NK-92 (cell line): ENCODE data around the gene DHX35.
"Not testable (repeated sequence)": the region's sequence is repeated elsewhere in the genome, so short reads cannot be mapped to it uniquely, and the experiment has no call there.

Source experiments
- DNase-seq: peaks from one replicate; lab custom pipeline; 2025; ENCODE audit not compliant: unreplicated experiment; lab: John Stamatoyannopoulos, UW

Gene DHX35

GRCh38 chr20:38940644-38941043 lies 21.5 kb upstream of the DHX35 start:
- no peak for DNase-seq

DNA sequence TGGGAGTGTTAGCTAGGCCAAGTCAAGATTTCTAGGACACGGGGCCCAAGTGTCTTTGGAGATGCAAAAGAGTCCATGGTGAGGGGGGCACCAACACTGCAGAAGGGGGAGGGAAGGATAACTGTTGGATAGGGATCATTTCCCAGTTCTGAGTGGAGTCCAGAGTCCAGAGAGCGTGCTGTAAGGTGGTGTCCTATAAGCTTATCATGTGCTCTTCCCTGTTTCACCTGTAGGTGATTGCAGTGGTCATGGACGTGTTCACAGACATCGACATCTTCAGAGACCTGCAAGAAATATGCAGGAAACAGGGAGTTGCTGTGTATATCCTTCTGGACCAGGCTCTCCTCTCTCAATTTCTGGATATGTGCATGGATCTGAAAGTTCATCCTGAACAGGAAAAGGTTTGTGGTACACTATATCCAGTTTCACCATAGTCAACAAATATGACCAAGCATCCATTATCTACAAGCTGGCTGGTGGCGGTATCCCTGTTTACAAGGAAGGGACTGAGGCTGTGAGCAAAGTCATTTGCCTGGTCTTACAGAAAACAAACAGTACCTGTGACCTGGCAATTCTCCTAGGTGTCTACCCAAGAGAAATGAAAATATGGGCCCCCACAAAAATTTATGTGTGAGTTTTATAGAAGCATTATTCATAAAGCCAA lies 20.3 kb upstream of the DHX35 start:
- no peak for DNase-seq

DNA sequence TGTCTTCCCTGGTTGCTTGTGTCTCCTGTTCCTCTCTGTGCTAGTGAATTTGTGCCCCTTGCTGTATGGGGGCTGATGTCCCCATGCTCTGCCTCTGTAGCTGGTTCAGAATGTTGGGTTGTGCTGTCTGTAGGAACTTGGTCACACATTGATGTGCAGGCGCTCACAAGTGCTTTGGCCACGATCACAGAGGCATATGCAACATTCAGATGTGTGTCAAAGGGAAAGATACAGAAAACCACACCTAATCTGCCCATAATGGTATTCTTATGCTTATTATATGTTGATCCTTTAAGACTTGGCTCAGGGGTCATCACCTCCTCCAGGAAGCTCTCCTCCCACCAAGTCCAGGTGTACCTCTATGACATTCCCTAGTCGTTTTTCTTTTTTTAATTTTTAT lies 17.1 kb upstream of the DHX35 start:
- DNase-seq: no peak

GRCh38 chr20:38946836-38947235 lies 15.3 kb upstream of the DHX35 start:
- no peak for DNase-seq

GRCh38 chr20:38947931-38948362 lies 14.2 kb upstream of the DHX35 start:
- no peak for DNase-seq

DNA sequence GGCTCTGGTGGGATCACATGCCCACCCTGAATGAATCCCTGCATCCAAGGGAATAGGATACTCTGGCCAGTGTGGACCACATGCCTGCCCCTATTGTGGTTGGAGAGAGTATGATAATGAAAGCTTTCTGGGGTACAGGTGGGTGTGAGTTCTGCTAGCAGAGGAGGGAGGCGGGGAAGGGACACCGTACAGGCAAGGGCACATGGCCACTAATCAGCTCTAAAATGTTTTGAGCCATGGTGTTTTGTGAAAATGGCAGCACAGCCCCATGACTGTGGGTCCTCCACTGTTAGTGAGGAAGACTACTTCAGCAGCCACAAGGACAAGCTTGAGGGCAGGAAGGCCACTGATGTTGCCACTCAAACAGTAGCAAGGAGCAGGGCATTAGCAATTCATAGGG lies 11.9 kb upstream of the DHX35 start:
- DNase-seq: no peak

GRCh38 chr20:38951611-38952010 lies 10.5 kb upstream of the DHX35 start:
- DNase-seq: no peak

GRCh38 chr20:38952153-38952552 lies 10.0 kb upstream of the DHX35 start:
- DNase-seq: no peak

DNA sequence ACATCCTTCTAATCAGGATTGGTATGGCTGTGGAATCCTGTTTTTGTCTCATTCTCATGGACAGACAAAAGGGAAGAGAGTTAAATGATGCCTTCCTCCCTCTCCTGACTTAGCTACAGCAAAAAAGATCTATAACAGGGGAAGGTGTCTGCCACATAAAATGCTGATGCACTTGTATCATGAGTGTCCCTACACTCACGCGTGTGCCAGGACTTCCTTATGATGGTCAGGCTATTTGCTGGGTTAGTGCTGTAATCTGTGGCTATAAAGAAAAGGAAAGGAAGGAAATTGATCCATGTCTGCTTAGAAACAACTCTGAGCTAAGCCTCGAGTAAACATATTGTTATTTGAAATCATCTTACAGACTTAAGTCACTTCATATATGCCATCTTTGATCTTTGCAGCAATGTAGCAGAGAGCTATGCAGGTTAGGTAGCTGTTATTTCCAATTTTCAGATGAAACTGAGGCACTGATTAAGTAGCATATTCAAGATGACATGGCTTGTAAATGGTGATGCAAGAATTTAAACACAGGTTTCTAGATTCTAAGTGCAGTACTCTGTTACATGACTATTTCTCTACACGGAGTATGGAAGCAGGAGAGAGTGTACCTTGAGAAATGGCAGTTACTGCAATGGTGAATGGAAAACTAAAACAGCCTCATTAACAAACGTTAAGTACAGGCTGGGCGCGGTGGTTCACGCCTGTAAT lies 8.4 kb upstream of the DHX35 start:
- no peak for DNase-seq

DNA sequence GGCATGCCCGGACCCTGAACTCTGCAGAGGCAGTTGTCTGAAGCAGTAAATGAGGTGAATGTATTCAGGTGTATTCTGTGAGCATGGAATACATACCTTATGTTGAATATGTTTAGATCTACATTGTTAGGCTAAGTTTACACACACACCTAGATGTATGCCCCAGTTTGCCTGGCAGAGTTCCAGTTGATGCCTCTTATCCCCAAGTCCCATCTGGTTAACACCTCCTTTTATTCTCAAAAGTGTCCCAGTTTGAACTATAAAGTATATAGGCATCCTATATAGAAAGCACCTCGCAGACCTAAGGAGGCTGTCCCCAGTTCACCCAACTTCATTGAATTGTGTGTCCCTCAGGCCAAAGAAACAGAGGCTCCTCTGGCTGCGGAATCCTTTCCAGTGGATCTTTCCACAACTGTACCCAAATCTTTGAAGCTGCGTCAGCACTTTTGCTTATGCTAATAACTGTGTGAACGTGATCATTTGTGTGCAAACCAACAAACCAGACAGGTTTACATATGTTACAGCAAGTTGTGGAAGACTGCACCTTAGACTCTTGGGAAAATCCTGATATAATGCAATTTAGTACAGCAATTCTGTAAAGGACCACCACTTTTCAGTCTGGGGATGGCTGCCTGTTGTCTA lies 4.8 kb upstream of the DHX35 start:
- no peak for DNase-seq

- no peak for DNase-seq
These were observed 4.1 kb upstream of the DHX35 start for GRCh38 chr20:38957915-38958485.

- not testable (repeated sequence) for DNase-seq
These were observed 1.9 kb upstream of the DHX35 start for GRCh38 chr20:38960187-38960687.

DNA sequence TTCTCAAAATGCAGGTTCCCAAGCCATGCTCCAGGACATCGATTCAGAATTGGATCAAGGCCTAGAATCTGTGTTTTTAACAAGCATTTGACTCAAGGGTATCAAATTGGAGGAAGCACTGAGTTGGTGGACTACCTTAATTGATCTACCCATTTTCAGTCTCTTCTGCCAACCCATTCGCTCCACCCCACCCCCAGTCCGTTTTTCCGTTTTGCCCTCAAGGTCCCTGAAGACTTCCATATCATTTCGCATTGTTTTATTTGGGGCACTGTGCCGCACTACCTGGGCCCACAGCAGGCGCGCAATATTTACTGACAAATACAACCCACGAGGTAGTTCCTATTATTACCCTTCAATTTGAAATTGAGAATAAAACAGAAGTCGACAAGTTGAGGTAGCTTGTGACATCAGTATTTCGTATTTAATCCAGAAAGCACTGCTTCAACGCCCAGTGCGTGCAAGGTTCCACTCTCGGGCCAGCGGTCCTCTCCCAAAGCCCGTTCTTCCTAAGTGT lies 557 bp upstream of the DHX35 start:
- DNase-seq: no peak

- DNase-seq: no peak
These were observed 821 bp downstream of the DHX35 start for GRCh38 chr20:38962928-38963401.

DNA sequence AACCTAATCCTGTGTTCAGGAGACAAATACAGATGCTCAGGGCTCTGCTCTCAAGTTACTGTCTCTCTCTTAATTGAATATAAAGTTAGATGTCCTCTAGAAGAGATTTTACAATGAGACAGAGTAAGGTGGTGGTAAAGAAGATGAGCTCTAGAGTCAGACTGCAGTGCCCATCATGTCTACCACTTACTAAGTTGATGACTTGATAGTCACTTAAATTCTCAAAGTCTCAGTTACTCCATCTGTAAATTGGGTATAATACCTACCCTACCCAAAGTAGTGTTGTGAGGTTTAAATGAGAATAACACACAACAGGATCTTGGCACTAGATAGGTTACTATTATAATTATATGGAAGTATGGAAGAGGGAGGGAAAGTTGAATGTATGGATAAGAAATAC lies 1.6 kb downstream of the DHX35 start:
- no peak for DNase-seq

- DNase-seq: no peak
These were observed 3.1 kb downstream of the DHX35 start for GRCh38 chr20:38965264-38965663.

- DNase-seq: no peak
These were observed 5.9 kb downstream of the DHX35 start for GRCh38 chr20:38968090-38968489.

DNA sequence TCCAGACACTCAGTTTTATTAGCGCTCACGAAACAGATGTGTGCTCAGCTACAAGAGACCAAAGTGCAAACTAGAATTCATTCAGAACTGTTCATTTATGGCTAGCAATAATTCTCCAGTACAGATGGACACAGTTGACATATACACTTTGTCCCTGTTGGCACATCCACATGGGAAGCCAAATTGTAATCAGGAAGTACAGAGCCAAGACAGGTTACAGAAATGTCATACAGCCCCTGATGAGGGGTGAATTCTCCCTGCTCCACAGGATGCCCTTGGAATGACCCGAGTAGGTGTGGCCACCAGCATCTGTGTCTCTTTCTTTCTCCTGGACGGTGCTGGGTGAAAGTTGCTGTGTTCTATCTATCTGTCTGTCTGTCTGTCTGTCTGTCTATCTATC lies 7.6 kb downstream of the DHX35 start:
- DNase-seq: no peak

DNA sequence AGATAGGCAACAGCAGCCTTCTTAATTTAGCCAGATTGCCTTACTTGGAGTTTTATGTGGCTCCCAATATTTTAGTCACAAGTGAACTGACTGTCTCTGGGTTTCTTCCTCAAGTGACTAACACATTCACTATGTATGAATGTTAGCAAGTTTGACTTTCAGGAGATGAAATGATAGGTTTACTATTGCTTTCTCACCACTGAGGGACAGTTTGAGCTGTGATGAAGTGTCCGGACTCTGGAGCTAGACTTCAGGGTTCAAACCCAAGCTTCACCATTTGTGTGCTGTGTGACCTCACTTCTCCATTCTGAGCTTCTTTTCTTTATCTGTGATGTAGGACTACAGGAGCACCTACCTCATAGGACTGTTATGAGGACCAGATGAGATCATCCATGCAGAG lies 8.2 kb downstream of the DHX35 start:
- no peak for DNase-seq

- DNase-seq: no peak
These were observed 11.0 kb downstream of the DHX35 start for GRCh38 chr20:38973107-38973506.

- no peak for DNase-seq
These were observed 11.5 kb downstream of the DHX35 start for GRCh38 chr20:38973645-38974044.
